ENCODE data around the gene ZNF366.

The ZNF366 gene

DNA sequence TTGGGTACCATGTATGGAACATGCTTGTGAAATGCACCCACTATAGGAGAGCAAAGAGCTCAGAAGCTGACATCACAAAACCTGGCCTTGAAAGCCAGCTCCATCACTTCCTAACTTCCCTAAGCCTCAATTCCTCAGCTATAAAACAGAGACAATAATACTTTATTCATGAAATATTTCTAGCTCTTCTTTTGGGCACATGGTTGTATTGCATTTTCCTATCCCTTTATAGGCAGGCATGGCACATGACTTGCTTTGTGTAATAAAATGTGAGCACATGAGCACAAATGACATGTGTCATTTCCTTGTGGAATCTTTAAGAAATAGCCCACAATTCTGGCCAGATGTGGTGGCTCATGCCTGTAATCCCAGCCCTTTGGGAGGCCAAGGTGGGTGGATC lies 18.5 kb downstream of the ZNF366 start:
- no peak for DNase-seq

DNA sequence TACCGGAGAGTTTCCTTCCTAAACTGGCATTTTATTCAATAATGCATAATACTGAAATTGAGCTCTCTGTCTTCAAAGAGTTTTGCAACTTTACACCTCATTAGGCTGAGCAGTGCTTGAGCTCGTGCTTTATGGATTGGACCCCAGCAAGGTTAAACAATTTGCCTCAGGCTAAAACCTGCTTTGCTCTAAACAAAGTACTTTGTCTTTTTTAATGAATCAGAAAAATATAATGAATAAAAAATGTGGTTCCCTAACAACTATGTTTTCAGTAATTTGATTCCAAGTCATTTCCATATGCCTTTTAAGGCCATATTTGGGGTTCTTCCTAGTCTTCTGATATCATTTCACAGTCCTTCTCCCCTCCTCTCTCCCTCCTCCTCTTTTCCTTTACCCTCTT lies 20.0 kb downstream of the ZNF366 start:
- no peak for DNase-seq

DNA sequence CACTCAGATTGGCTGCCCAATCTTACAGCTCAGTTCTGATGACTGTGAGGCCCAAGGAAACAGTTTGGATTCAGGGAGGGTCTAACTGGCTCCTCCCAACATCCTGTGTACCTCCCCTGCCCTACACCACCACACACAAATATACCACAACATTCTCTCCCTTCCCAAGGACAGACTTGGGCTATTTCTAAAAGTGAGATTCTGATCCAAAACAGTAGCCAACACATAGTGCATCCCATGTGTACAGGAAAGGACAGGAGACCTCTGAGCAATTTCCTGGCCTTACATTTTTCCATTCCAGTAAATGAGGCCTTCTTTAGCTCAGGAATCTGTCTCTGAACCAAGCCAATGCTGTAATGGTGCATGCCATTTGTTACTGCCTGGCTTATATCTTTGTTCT lies 20.8 kb downstream of the ZNF366 start:
- DNase-seq = no peak

DNA sequence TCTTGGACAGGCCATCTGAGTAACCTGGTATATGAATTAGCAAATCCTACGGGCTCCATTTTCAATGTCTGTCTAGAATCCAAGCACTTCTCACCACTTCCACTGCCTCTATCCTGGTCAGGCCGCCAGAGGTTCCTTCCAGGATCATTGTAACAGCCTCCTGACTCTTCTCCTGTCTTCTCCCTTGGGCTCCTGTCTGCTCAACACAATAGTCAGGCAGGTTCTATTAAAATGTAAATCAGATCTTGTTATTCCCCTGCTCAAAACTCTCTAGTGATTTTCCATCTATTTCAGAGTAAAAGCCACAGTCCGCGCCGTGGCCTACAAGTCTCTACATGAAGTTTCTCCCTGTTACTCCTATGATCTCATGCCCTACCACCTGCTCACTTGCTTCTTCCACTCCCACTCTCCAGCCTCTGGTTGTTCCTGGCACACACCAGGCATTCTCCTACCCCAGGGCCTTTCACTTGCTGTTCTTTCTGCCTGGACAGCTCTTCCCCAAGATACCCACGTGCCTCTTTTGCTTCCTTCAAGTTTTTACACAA lies 21.7 kb downstream of the ZNF366 start:
- no peak for DNase-seq

DNA sequence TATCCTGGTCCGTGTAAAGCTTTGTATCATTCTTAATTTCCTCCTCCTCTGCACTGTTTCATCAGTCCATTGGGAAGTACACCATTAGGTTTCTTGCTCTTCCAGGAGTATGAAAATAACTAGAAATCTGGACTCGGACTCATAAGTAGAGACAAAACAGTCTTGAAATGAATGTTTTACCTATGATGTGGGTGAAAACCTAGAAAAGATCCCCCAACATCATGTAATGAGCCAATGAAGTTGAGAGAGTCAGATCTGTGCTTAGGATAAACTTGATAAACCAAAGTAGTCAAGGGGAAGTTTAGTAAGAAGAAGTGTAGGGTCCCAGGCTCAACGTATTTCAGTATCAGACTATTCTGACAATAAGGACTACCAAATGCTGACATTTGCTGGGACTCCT lies 25.2 kb downstream of the ZNF366 start:
- DNase-seq = no peak

DNA sequence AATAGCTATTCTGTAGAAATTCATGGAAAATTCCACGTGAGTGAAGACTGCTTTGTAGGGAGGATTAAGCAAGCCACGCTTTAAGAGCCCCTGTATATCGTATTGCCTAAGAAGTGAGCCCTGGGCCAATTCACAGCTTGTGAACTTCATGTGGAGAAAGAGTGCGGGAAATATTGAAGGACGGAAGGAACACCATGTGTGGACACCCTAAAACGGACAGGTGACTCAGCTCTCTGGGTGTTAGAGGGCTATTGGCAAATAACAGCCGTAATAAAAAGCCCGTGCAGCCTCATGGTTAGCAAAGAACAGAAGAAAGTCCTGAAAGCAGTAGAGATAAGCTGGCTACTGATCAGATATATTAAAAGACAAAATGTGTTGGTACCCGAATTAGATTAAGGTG lies 26.4 kb downstream of the ZNF366 start:
- DNase-seq = no peak

DNA sequence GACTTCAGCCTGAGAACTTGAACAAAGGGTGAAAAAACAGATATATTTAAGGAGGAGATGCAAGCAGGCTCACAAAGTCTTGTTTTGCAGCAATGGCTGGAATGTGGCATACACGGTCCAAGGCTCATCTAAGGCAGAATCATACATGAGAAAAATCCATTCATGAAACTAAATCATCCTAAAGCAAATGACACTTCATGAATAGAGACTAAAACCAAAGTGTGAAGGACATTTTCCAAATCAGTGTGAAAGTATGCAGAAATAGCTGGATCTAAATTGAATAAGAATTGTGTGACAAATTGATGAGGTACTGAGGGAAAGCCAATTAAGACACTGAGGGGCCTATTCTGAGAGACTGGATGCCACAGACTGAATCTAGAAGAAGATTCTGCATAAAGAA lies 27.3 kb downstream of the ZNF366 start:
- DNase-seq = no peak

DNA sequence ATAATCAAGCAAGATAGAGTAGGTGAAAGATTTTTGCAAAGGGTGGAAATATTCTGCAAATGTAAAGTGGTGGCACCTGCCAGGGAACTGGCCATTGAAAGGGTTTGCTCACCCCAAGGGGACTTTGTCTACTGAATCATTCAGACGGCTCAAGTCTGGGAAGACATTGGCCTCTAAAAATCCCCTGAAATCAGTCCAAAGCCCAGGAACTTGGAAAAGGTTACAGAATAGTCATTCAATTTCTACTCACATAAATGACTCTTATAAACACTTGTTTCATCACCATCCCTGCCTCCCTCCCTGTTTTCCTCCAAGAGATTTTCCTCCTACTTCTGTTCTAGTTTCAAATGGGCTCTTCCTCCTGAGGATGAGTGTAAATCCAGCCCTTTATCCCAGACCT lies 28.5 kb downstream of the ZNF366 start:
- DNase-seq = no peak

DNA sequence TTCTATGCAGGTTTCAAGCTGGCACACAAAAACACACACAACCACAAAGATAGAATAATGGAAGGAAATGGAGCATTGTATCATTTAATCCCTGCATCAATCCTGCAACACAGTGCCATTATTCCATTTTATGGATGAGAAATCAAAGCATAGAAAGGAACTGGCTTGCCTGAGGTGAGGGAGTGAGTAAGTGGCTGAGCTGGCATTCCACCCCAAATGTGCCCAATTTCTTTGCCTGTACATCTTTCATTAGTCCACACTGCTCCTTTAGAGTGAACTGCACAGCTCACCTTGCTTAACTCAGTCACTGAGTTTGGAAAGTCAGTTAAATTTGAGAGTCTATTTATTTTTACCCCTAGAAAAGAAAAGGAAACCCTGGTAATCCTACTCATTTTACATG lies 28.9 kb downstream of the ZNF366 start:
- no peak for DNase-seq

DNA sequence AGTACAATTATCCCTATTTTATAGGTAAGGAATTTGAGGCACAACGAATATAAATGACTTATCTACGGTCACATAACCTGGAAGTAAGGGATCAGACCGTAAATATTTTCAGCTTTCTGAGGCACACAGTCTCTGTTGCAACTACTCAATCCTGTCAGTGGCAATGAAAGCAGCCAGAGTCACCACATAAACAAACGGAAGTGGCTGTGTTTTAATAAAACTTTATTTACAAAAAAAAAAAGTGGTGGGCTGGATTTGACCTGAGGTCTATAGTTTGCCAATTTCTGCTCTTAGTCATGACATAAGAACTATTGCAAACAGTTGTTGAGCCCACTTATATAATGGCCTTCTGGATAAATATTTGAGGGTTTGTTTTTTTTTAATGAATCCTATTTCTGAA lies 29.6 kb downstream of the ZNF366 start:
- DNase-seq = no peak

DNA sequence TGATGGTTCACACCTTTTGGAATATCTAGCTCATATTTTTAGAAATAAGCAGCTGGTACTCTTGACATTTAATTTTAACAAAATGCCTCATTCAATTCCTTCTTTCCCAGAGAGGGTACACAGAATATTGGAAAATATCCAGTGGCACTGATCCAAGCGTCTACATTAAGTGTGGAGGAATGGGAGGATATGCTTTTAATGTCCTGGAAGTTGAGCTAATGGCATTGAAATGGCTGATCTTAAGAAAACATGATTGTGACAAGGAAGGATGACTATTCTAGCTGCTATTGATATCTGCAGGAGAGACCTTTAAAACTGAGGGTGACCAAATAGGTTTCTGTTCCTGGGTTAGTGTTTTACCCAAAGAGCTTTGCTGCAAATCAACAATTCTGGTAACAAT lies 30.0 kb downstream of the ZNF366 start:
- DNase-seq = no peak

DNA sequence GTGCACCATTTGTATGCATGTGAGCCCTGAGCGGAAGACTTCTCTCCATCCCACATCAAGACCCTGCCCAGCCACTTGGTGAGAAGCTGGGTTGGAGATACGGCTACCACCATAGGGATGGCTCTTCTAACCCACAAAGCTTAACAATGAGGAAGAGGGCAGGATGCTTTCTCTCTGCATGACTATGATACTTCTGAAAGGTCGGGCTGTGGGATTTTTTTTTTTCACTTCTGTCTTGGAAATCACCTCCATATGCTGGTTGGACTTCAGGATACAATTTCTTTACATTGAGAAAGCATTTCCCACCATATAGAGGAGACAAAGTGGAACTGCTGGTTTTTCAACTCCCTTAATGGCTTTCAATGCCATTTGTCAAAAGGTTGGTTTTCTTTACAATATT lies 30.5 kb downstream of the ZNF366 start:
- no peak for DNase-seq

DNA sequence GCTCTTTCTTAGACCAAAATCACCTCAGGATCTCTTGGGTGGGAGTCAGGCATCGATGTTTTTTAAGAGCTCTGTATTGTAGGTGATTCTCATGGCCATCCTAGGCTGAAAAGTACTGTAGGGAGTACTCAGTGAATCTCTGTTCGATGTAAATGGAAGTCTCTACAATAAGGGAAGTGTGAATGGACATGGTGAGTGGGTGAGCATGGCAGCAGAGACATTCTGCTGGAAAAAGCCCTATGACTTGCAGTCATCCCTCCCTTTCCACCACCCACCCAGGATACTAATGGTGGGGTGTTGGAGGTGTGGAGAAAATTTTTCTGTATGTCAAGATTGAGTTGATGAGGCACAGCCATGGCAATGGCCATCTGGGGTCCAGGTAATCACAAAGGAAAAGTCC lies 30.9 kb downstream of the ZNF366 start:
- DNase-seq = no peak

DNA sequence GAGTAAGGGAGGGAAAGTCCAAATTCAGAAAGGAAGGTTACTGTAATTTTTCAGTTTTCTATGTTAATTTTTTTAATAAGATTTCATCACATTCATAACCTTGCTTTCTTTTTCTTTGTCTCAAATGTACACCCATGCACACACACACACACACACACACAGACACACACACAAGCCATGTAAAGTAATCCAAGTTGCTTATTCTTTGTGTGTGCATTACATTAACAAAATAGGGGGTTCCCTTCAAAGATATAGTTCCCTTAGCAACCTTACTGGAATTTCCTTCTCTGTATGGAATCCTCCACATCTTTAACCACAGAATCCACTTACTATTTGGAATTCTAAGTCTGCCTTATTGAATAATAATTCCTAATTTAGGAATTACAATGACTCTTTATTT lies 32.7 kb downstream of the ZNF366 start:
- no peak for DNase-seq

DNA sequence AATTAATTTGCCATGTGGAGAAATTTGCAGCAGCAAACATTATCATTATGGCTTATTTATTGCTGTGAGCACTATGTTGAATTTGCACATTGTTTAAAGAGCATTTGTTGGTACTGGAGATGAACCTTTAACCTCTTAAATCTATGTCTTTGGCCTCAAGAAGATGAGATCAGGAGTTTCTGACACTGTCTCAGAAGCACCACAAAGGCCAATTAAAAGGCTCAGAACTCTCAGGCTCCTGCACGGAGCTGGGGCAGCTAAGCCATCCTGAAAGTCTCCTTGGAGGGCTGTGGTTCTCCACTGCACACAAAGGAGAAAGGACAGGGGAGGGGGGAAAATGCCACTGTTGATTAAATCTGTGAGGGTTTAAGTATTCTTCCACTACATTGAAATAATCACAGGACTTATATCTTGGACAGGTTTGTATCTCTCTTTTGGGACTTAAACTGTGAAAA lies 33.1 kb downstream of the ZNF366 start:
- no peak for DNase-seq

DNA sequence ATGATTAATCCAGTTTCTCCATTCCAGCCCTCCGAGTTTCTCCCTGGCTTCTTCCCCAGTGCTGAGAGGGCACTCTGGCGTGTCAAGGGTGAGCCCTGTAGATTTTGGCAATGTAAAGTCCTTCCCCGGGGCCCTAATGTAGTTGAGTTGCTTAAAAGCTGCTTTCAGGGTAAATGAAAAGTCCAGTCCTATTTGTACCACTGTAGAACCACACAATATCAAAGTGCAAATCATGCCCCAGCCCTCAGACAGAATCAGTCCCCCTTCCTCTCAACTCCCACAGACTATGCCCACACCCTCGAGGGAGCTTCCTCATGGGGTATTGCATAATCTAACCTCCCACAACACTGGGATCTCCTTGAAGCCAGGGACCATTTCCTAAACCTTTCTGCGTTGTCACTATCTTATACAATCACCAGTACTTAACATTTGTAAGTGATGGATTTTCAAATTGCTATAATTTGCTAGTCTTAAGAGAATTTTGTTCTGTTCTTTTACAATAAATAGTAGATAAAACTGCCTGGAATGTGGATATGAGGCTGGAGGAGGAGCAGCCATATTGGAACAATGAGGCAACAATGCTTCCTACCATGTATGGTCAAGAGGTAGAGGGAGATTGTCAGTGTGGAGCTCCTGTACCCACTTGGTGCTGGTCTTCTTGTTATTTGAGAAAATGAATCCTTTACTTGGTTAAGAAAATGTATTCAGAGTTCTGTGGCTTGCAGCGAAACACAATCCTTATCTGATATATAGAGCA lies 34.4 kb downstream of the ZNF366 start:
- DNase-seq = no peak

DNA sequence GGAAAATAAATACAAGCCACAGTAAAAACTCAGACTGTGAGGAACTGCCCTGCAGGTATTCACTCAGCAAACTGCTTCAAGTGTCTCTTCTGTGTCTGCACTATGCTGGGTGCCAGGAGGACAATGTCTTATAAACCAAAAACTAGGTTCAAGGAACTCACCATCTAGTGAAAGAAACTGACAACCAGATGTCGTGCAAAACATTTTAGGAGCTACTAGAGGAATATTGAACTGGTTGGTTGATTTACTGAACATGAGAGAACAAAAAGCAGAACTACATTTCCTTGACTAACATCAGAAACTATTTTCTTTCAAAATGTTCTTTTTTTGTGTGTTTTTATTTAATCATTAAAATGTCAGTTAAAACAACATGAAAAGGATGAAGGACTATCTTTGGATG lies 35.2 kb downstream of the ZNF366 start:
- no peak for DNase-seq

DNA sequence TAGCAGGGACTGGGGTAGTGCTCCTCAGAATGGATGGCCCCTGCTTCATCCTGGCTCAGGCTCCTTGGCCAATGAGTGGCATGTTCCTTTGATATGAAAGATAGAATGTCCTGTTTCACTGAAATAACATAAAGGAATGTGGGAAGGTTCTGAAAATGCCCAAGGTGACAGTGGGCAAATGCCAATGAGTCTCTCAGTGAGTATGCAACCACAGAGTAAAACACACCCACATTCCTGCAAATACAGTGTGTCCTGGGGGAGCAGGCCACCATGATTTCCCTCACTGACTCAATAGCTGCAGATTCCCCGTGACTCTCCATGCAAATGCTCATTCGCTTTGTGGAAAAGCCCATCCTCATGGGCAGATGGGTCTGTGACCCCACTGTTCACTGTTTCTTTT lies 36.4 kb downstream of the ZNF366 start:
- DNase-seq = no peak

DNA sequence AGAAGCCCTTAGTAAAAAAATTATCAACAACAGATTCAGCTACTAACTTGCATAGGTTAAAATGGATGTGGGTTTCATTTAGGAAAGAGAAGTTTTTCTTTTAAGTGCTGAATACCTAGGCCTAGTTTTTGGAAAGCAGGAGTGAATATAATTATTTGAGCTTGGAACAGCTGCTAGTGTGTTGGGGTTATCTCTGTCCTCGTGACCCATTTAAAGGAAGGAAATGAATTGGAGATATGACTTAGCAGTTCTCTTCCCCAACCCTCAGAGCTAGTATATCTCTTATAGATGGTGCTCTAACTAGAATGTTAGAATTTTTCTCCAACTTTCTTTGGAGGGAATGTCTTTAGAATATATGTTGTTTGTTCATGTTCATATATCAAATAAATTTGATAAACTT lies 38.6 kb downstream of the ZNF366 start:
- DNase-seq = no peak

DNA sequence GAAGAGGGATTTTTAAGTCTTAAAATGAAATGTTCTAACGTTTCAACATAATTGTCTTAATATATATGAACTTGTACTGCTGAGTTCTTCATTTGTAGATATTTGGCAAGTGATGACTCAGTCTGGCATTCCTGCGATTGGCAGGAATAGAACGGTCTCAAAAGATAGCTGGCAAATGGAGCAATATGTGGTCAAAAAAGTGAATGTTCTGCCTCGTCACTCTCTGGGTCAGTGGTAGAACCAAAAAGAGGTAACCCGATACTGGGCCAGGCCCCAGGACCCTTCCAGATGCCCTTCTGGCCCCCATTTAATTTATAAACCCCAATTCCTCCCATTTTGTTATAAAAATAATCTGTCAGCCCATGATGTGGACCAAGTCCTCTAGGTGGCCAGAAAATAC lies 39.2 kb downstream of the ZNF366 start:
- DNase-seq = no peak

DNA sequence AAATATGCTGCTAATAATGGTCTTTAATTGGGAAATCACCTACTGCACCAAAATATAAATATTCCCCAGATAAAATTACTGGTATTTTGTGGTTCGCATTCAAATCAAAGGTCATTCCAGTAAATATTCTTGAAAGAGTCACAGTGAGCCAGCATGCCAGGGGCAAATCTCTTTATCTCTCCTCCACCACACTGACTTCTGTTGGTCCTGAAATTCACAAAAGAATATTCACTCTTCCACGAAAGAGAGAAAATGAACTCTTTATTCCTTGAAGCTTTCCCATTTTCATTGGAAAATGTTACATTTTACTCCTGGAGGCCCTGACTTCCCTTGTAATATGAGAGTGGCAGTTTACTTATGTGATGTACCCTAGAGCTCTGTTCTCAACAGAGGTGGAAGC lies 39.7 kb downstream of the ZNF366 start:
- no peak for DNase-seq

DNA sequence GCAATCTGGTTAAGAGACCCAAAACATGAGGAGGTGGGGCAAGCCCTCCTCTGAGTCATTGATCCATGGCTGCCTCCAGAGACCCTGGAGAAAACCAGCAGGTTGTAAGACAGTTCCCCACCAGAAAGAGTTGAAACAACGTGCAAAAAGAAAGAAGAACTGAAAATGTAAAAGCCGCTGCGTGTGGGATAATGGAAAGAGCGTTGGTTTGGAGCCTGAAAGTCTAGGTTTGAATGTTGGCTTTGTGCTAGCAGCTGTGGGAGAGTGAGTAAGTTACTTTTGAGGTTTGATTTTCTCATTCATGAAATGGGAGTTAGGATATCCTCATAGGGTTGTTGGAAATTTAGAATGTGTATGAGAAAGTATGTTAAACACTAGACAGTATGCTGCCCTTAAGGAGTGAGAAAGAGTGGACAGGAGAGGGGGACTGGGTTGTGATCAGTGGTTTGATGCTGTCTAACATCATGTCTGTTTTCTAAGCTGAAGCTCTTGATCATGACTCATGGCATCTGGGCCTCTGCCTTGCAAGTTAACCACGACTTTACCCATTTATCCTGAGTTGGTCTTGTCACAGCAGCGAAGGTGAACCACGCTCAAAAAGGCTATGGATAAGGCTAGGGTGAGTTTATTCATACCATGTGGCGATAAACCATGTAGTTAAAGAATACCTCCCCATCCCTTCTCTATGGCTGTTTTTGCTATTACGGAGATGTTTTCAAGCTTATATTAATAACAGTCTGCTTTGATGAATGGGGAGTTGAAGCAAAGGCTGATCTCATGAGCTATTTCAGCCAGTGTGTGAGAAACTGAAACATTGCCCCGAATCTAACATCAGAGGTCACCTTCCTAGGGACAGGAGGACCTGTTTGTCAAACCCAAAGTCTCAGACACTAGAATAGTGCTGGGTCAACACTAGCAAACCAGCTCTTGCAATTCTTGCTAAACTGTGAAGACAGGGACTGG lies 41.3 kb downstream of the ZNF366 start:
- no peak for DNase-seq

DNA sequence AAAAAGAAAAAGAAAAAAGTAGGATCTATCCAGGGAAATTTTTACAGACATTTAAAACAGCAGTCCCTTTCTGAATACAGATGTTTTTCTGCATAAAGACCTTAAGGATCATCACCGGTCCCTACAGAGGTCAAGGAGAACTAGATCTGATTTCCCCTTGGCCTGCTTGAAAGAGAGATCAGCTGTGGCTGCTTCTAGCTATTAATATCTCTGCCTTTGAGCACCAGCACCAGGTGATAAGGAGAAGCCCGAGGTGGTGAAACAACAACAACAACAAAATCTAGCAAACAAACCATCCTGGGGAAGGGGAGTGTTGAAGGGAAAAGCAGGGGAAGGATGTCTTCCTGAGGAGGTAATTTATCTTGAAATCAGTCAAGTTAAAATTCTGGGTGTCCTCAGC lies 42.1 kb downstream of the ZNF366 start:
- DNase-seq = no peak

DNA sequence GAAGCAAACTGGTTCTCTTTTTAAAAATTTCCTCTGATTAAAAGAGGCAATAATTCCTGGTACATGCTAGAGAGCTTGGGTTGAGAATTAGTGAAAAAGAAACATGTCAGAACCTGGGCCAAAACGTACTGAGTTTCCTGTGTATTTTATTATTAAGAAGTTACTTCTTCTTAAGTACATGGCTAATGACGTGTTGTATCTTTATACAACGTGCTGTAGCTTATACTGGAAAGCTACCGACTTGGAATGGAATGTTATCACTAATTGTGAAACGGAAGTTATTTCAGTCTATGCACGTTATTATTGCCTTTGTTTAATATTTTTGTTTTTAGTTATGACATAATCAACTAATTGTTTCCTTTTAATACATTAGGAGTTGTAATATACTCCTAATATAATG lies 43.1 kb downstream of the ZNF366 start:
- DNase-seq = no peak

Data from CD4-positive, alpha-beta T cell treated with Interleukin-21 for 1 hour (primary cell).